GM19324 (cell line): ENCODE results near the gene RAP1B.

ENCODE experiments used
- ATAC-seq: cut with Tn5 transposase; IDR thresholded peaks from one replicate; pipeline ENCODE4 v1.9.1; 2021; ENCODE audit warnings: mild to moderate bottlenecking, moderate library complexity; ENCODE audit not compliant: unreplicated experiment, low FRiP score

RAP1B gene

DNA sequence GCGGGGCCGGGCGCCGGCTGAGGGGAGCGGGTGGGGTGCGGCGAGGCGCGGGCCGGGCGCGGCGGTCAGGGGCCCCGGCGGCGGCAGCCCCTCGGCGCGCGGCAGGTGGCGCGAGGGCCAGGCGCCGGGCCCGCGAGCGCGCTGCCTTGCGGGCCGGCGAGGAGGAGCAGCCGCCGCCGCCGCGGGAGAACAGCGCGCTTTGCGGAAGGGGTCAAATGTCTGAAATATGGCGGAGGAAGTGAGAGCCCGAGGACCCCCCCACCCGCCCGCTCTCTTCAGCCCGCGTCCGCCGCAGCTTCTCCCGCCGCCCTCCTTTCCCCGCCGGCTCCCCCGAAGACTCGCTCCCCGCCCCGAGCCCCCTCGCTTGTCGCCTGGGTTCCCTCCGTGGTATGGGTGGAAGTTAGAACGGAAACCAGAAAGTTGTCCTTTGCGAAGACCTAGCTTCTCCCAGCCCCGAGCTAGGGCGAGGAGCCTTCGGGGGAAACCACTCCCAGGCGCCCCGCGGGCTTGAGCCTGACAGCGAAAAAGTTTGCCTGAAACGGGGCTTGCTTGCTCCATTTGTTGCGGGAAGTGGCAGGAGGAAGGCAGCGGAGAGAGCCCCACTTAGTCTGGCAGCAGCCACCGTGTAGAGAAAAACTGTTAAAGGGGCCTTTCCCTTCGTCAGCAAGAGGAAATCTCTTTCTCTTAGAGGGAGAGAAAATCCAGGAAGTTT lies 551 bp downstream of the RAP1B start:
- peak; percentile 41 for ATAC-seq

DNA sequence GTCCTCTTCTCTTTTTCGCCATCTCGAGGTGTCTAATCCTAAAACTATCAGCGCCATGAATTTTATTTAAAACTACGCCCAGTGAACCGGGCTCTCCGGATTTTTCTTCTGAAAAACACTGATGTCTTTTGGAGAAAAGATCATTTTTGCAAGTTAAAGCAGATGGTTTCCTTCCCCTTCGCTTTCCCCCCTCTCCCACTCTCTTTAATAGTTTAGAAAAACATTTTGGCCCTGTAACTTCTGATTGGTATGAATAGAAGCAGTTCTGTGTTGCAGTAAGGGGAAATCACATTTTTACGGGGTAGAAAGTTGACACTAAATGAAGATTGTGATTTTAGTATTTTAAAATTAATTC lies 1.1 kb downstream of the RAP1B start:
- no peak for ATAC-seq

DNA sequence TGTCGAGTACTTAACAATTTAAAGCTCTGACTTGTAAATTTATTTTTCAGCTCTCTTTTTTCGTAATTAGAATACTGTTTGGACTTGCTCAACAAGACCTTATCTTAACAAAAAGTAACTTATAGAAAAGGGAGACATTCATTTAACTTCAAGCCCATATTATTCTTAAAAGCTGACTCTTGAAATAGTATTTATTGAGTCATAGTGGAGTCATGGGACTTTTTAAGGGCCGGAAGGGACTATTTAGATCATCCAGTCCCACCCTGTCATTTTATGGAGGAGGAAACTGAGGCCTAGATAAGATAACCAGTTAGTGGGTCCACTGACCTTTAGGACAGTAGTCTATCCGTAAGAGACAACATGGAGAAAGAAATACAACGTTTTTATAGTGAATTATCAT lies 1.5 kb downstream of the RAP1B start:
- no peak for ATAC-seq

- ATAC-seq, result no peak
These were observed 2.0 kb downstream of the RAP1B start for GRCh38 chr12:68612697-68613096.

- no peak for ATAC-seq
These were observed 2.7 kb downstream of the RAP1B start for GRCh38 chr12:68613209-68613904.

- ATAC-seq, result no peak
These were observed 3.5 kb downstream of the RAP1B start for GRCh38 chr12:68614105-68614679.

GRCh38 chr12:68614769-68615168 lies 4.1 kb downstream of the RAP1B start:
- ATAC-seq, result no peak

GRCh38 chr12:68617160-68617926 lies 6.6 kb downstream of the RAP1B start:
- no peak for ATAC-seq

- ATAC-seq, result no peak
These were observed 8.8 kb downstream of the RAP1B start for GRCh38 chr12:68619541-68619940.

GRCh38 chr12:68620519-68621471 lies 10.1 kb downstream of the RAP1B start:
- ATAC-seq, result no peak

DNA sequence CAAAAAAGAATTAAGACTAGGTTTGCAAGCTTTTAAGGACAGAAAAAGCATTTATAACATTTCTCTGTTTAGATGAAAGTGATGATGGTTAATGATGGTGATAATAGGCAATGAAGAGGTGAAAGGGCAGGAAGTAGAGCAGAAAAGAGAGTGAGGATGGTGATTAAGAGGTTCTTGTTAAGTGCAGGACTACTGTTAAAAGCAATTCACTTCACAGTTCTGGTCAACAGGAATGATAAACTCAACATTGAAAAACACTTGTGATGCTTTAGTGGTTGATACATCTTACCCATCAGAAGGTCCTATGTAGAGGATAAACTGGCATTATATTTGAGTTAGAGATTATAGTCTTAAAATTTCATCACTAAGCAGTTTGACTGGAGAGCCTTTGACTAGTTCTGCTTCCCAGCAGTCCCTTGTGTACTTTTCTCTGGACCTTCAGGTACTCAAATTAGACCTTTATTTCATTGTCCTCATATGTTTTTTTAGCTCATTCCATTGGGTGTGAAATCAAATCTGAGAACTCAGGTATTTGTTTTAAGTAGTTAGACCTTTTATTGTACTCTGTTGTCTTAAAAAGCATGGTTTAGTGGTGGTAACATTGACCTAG lies 10.9 kb downstream of the RAP1B start:
- ATAC-seq, result no peak

GRCh38 chr12:68622250-68622649 lies 11.6 kb downstream of the RAP1B start:
- no peak for ATAC-seq

- no peak for ATAC-seq
These were observed 12.4 kb downstream of the RAP1B start for GRCh38 chr12:68623059-68623458.

DNA sequence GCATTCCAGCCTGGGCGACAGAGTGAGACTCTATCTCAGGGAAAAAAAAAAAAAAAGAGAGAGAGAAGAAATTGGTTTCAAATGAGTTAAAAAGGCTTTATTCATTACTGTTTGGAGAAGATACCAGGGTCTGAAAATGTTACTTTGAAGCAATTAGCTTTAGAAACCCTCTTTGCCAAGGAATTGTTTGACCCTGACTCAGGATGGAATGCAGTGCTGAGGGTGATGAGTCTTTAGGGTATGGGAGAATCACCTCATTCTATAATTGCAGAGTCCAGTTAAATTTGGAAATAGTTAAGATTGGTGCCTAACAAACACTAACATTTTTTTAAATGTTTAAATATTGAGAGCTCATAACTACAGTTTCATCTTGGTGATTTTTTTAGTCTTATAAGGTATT lies 13.3 kb downstream of the RAP1B start:
- ATAC-seq, result no peak

- ATAC-seq, result no peak
These were observed 14.2 kb downstream of the RAP1B start for GRCh38 chr12:68624933-68625332.

DNA sequence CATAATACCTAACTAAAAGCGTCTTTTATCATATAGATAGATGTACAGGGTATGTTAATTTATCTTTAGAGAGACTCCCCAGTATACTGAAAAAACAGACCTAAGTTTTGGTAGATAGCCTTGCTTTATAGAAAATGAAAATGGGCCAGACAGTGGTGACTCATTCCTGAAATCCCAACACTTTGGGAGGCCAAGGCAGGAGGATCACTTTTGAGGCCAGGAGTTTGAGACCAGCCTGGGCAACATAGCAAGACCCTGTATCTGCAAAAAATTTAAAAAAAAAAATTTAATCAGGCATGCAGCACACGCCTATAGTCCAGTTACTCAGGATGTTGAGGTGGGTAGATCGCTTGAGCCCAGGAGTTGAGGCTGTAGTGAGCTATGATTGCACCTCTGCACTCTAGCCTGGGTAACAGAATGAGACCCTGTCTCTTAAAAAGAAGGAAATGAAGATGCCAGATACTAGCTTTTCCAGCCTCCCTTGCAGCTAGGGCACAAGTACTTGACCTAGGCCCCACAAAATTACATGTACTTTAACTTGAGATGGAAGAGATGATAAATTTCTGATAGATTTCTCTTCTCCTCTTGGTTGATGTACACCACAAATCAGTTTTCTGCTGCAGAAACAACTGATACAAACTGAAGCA lies 17.1 kb downstream of the RAP1B start:
- ATAC-seq, result no peak

- no peak for ATAC-seq
These were observed 18.0 kb downstream of the RAP1B start for GRCh38 chr12:68628698-68629097.

GRCh38 chr12:68630050-68630449 lies 19.4 kb downstream of the RAP1B start:
- no peak for ATAC-seq

DNA sequence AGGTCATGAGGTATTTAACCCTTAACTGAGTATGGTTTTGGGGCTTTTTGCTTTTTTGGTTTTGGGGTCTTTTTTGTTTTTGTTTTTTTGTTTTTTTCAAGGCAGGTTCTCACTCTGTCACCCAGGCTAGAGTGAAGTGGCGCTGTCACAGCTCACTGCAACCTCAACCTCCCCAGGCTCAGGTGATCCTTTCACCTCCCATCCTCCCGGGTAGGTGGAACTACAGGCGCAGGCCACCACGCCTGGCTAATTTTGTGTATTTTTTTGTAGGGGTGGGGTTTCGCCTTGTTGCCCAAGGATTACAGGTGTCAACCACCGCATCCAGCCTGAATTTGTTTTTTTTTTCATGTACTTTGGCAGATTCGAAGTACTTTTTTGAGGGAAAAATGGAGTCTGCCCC lies 19.9 kb downstream of the RAP1B start:
- ATAC-seq, result no peak
